ENCODE measurements around the gene TYW5.

Gene TYW5

GRCh38 chr2:199956062-199956380 is 730 bp upstream of the TYW5 start:
- H3K4me1 ChIP-seq (ENCODE audit: insufficient read depth, low read length): peaks cover 3% of the 10 kb centered on the region; the same call in 1 of the 2 replicates
- H3K9ac ChIP-seq (ENCODE audit: low read depth, low read length): peak overlapping the region; percentile 88
- H3K36me3 ChIP-seq (ENCODE audit: insufficient read depth, low read length): peaks cover 2% of the 10 kb centered on the region
- H3K9me3 ChIP-seq (ENCODE audit: control insufficient read depth, insufficient read depth, low read length): no peaks in the 10 kb centered on the region

- no peaks in the 10 kb centered on the region for H3K9me3 ChIP-seq (ENCODE audit: control insufficient read depth, insufficient read depth, low read length)
- H3K9ac ChIP-seq (ENCODE audit: low read depth, low read length): peak overlapping the region; percentile 88
- no peaks in the 10 kb centered on the region; the same call in 1 of the 2 replicates for H3K36me3 ChIP-seq (ENCODE audit: insufficient read depth, low read length)
- H3K4me1 ChIP-seq (ENCODE audit: insufficient read depth, low read length): peaks cover 3% of the 10 kb centered on the region; the same call in 1 of the 2 replicates
Measured at GRCh38 chr2:199955007-199955338, 318 bp downstream of the TYW5 start.

GRCh38 chr2:199951023-199951422 is 4.3 kb downstream of the TYW5 start:
- Histone ChIP-seq H3K9ac (ENCODE audit: low read depth, low read length) (no peak overlapping the region), H3K4me1 (ENCODE audit: insufficient read depth, low read length) (peaks cover 3% of the 10 kb centered on the region; the same call in 1 of the 2 replicates), H3K36me3 (ENCODE audit: insufficient read depth, low read length) (peaks cover 3% of the 10 kb centered on the region; the same call in 1 of the 2 replicates), H3K9me3 (ENCODE audit: control insufficient read depth, insufficient read depth, low read length) (no peaks in the 10 kb centered on the region)

GRCh38 chr2:199950396-199950795 is 4.9 kb downstream of the TYW5 start:
- Histone ChIP-seq H3K4me1 (ENCODE audit: insufficient read depth, low read length) (peaks cover 3% of the 10 kb centered on the region; the same call in 1 of the 2 replicates), H3K36me3 (ENCODE audit: insufficient read depth, low read length) (peaks cover 4% of the 10 kb centered on the region), H3K9ac (ENCODE audit: low read depth, low read length) (no peak overlapping the region), H3K9me3 (ENCODE audit: control insufficient read depth, insufficient read depth, low read length) (no peaks in the 10 kb centered on the region)

- Histone ChIP-seq H3K4me1 (ENCODE audit: insufficient read depth, low read length) (no peaks in the 10 kb centered on the region), H3K9me3 (ENCODE audit: control insufficient read depth, insufficient read depth, low read length) (no peaks in the 10 kb centered on the region), H3K9ac (ENCODE audit: low read depth, low read length) (no peak overlapping the region), H3K36me3 (ENCODE audit: insufficient read depth, low read length) (peaks cover 4% of the 10 kb centered on the region)
Measured at GRCh38 chr2:199946836-199947235, 8.5 kb downstream of the TYW5 start.

- Histone ChIP-seq H3K9ac (ENCODE audit: low read depth, low read length) (no peak overlapping the region), H3K36me3 (ENCODE audit: insufficient read depth, low read length) (peaks cover 4% of the 10 kb centered on the region), H3K9me3 (ENCODE audit: control insufficient read depth, insufficient read depth, low read length) (no peaks in the 10 kb centered on the region), H3K4me1 (ENCODE audit: insufficient read depth, low read length) (no peaks in the 10 kb centered on the region)
Measured at GRCh38 chr2:199946196-199946595, 9.1 kb downstream of the TYW5 start.

GRCh38 chr2:199943373-199943772 is 11.9 kb downstream of the TYW5 start:
- no peak overlapping the region for H3K9ac ChIP-seq (ENCODE audit: low read depth, low read length)
- H3K36me3 ChIP-seq (ENCODE audit: insufficient read depth, low read length): peaks cover 12% of the 10 kb centered on the region
- H3K4me1 ChIP-seq (ENCODE audit: insufficient read depth, low read length): no peaks in the 10 kb centered on the region
- H3K9me3 ChIP-seq (ENCODE audit: control insufficient read depth, insufficient read depth, low read length): no peaks in the 10 kb centered on the region

GRCh38 chr2:199940373-199940772 is 14.9 kb downstream of the TYW5 start:
- H3K9me3 ChIP-seq (ENCODE audit: control insufficient read depth, insufficient read depth, low read length): no peaks in the 10 kb centered on the region
- no peak overlapping the region for H3K9ac ChIP-seq (ENCODE audit: low read depth, low read length)
- H3K36me3 ChIP-seq (ENCODE audit: insufficient read depth, low read length): peaks cover 12% of the 10 kb centered on the region
- no peaks in the 10 kb centered on the region for H3K4me1 ChIP-seq (ENCODE audit: insufficient read depth, low read length)

- H3K9ac ChIP-seq (ENCODE audit: low read depth, low read length): no peak overlapping the region
- H3K36me3 ChIP-seq (ENCODE audit: insufficient read depth, low read length): peaks cover 12% of the 10 kb centered on the region
- no peaks in the 10 kb centered on the region for H3K9me3 ChIP-seq (ENCODE audit: control insufficient read depth, insufficient read depth, low read length)
- no peaks in the 10 kb centered on the region for H3K4me1 ChIP-seq (ENCODE audit: insufficient read depth, low read length)
Measured at GRCh38 chr2:199936554-199936953, 18.7 kb downstream of the TYW5 start.

- no peak overlapping the region for H3K9ac ChIP-seq (ENCODE audit: low read depth, low read length)
- peaks cover 9% of the 10 kb centered on the region; the same call in 1 of the 2 replicates for H3K36me3 ChIP-seq (ENCODE audit: insufficient read depth, low read length)
- H3K9me3 ChIP-seq (ENCODE audit: control insufficient read depth, insufficient read depth, low read length): no peaks in the 10 kb centered on the region
- H3K4me1 ChIP-seq (ENCODE audit: insufficient read depth, low read length): 0 out of 2 replicates have a peak, but pooled peaks cover under 1% of the 10 kb centered on the region
Measured at GRCh38 chr2:199933466-199933865, 21.8 kb downstream of the TYW5 start.

- Histone ChIP-seq H3K9me3 (ENCODE audit: control insufficient read depth, insufficient read depth, low read length) (no peaks in the 10 kb centered on the region), H3K9ac (ENCODE audit: low read depth, low read length) (no peak overlapping the region), H3K36me3 (ENCODE audit: insufficient read depth, low read length) (peaks cover 6% of the 10 kb centered on the region; the same call in 1 of the 2 replicates), H3K4me1 (ENCODE audit: insufficient read depth, low read length) (0 out of 2 replicates have a peak, but pooled peaks cover 4% of the 10 kb centered on the region)
Measured at GRCh38 chr2:199932312-199932855, 22.9 kb downstream of the TYW5 start.

GRCh38 chr2:199929262-199929661 is 26.0 kb downstream of the TYW5 start:
- Histone ChIP-seq H3K4me1 (ENCODE audit: insufficient read depth, low read length) (0 out of 2 replicates have a peak, but pooled peaks cover 4% of the 10 kb centered on the region), H3K9ac (ENCODE audit: low read depth, low read length) (no peak overlapping the region), H3K36me3 (ENCODE audit: insufficient read depth, low read length) (peaks cover 3% of the 10 kb centered on the region; the same call in 1 of the 2 replicates), H3K9me3 (ENCODE audit: control insufficient read depth, insufficient read depth, low read length) (no peaks in the 10 kb centered on the region)

- Histone ChIP-seq H3K9ac (ENCODE audit: low read depth, low read length) (no peak overlapping the region), H3K9me3 (ENCODE audit: control insufficient read depth, insufficient read depth, low read length) (no peaks in the 10 kb centered on the region), H3K4me1 (ENCODE audit: insufficient read depth, low read length) (0 out of 2 replicates have a peak, but pooled peaks cover 4% of the 10 kb centered on the region), H3K36me3 (ENCODE audit: insufficient read depth, low read length) (peaks cover 3% of the 10 kb centered on the region; the same call in 1 of the 2 replicates)
Measured at GRCh38 chr2:199928626-199929025, 26.7 kb downstream of the TYW5 start.

- Histone ChIP-seq H3K4me1 (ENCODE audit: insufficient read depth, low read length) (0 out of 2 replicates have a peak, but pooled peaks cover 4% of the 10 kb centered on the region), H3K36me3 (ENCODE audit: insufficient read depth, low read length) (peaks cover 3% of the 10 kb centered on the region; the same call in 1 of the 2 replicates), H3K9me3 (ENCODE audit: control insufficient read depth, insufficient read depth, low read length) (no peaks in the 10 kb centered on the region), H3K9ac (ENCODE audit: low read depth, low read length) (no peak overlapping the region)
Measured at GRCh38 chr2:199928226-199928625, 27.1 kb downstream of the TYW5 start.

- H3K9me3 ChIP-seq (ENCODE audit: control insufficient read depth, insufficient read depth, low read length): no peaks in the 10 kb centered on the region
- no peak overlapping the region for H3K9ac ChIP-seq (ENCODE audit: low read depth, low read length)
- peaks cover 3% of the 10 kb centered on the region; the same call in 1 of the 2 replicates for H3K36me3 ChIP-seq (ENCODE audit: insufficient read depth, low read length)
- 0 out of 2 replicates have a peak, but pooled peaks cover 4% of the 10 kb centered on the region for H3K4me1 ChIP-seq (ENCODE audit: insufficient read depth, low read length)
Measured at GRCh38 chr2:199926806-199927205, 28.5 kb downstream of the TYW5 start.

All from ES-I3 (cell line).